Measurements from ENCODE around the gene MYBL2.

DNA sequence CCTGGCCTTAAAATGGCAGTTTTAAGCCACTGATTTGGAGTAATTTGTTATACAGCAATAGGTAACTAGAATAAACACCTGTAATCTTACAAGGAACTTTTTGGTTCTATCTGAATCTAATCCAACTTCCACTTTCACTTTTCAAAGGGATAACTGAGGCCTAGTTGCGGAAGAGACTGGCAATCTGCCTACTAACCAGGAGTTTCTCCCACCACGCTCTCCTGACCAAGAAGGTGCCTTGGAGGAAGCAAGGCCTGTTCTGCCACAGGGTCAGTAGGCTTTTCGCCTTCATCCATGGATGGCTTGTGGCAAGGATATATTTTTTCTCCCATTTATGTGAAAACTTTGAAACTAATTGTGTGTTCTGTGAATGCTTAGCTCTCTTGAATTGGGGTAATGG is 12.9 kb upstream of the MYBL2 start:
- TF ChIP-seq, protein P1, sequence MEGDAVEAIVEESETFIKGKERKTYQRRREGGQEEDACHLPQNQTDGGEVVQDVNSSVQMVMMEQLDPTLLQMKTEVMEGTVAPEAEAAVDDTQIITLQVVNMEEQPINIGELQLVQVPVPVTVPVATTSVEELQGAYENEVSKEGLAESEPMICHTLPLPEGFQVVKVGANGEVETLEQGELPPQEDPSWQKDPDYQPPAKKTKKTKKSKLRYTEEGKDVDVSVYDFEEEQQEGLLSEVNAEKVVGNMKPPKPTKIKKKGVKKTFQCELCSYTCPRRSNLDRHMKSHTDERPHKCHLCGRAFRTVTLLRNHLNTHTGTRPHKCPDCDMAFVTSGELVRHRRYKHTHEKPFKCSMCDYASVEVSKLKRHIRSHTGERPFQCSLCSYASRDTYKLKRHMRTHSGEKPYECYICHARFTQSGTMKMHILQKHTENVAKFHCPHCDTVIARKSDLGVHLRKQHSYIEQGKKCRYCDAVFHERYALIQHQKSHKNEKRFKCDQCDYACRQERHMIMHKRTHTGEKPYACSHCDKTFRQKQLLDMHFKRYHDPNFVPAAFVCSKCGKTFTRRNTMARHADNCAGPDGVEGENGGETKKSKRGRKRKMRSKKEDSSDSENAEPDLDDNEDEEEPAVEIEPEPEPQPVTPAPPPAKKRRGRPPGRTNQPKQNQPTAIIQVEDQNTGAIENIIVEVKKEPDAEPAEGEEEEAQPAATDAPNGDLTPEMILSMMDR (IDR thresholded peaks at IDR 0.05), result no peak
- TF ChIP-seq POLR2AphosphoS5 (IDR thresholded peaks at IDR 0.05), result no peak

Data from sigmoid colon (tissue), 4 donors.